ENCODE results near the gene MPO.

The MPO gene

DNA sequence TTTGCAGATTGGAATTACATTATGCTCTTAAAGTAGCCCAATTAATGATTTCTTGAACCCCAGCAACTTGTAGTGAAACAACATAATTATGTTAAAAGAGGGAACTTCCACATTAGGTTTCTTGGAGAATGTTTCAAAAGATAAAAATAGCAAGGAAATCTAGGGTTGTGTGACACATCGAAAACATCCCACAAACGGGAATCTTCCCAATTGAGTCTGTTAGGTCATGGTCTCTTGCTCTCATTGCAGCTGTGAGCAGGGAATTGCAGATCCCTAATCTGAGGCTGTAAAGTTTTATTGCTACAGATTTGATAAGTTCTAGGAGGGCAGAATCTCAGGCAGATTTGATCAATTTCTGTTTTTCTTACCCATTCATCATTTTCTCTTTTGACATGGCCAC is 49.1 kb downstream of the MPO start:
- Histone ChIP-seq H3K4ac (ENCODE audit: low read depth, low read length) (no peak overlapping the region), H4K5ac (ENCODE audit: low read length) (no peak overlapping the region), H3K79me1 (ENCODE audit: low read length) (no peaks in the 10 kb centered on the region), H4K8ac (ENCODE audit: low read depth, low read length) (no peak overlapping the region), H2AK5ac (ENCODE audit: low read length) (no peak overlapping the region), H3K27me3 (ENCODE audit: insufficient read depth, low read length, poor library complexity) (no peaks in the 10 kb centered on the region), H2BK15ac (replicated peaks; ENCODE audit: low read depth) (no peak overlapping the region), H3K27ac (ENCODE audit: low read depth, low read length) (no peak overlapping the region), H3K18ac (ENCODE audit: low read length) (no peak overlapping the region), H2BK120ac (ENCODE audit: low read depth, low read length) (no peak overlapping the region), H3K4me3 (ENCODE audit: low read length) (no peak overlapping the region), H3K56ac (ENCODE audit: low read length) (no peak overlapping the region), H3K9ac (ENCODE audit: low read length) (no peak overlapping the region), H2BK5ac (ENCODE audit: low read length) (no peak overlapping the region), H3K4me1 (ENCODE audit: control insufficient read depth, low read depth, low read length) (no peaks in the 10 kb centered on the region), H3K4me2 (ENCODE audit: low read length) (no peak overlapping the region), H3K36me3 (ENCODE audit: control insufficient read depth, insufficient read depth, low read length) (no peaks in the 10 kb centered on the region), H3K79me2 (ENCODE audit: control insufficient read depth, insufficient read depth, low read length) (no peaks in the 10 kb centered on the region), H3K23ac (ENCODE audit: low read length) (no peak overlapping the region)
- WGBS (ENCODE audit: extremely low coverage, insufficient coverage, low lambda C conversion rate): no CpG with 5 or more reads among the region's 2 CpGs
- no peak for DNase-seq

- no peak overlapping the region for H3K18ac ChIP-seq (ENCODE audit: low read length)
- no CpG with 5 or more reads among the region's 4 CpGs for WGBS (ENCODE audit: extremely low coverage, insufficient coverage, low lambda C conversion rate)
- no peak overlapping the region for H2BK15ac ChIP-seq (replicated peaks; ENCODE audit: low read depth)
- H4K5ac ChIP-seq (ENCODE audit: low read length): no peak overlapping the region
- no peak overlapping the region for H3K4ac ChIP-seq (ENCODE audit: low read depth, low read length)
- no peaks in the 10 kb centered on the region for H3K4me1 ChIP-seq (ENCODE audit: control insufficient read depth, low read depth, low read length)
- no peak overlapping the region for H3K4me3 ChIP-seq (ENCODE audit: low read length)
- no peaks in the 10 kb centered on the region for H3K79me2 ChIP-seq (ENCODE audit: control insufficient read depth, insufficient read depth, low read length)
- H4K8ac ChIP-seq (ENCODE audit: low read depth, low read length): no peak overlapping the region
- DNase-seq: no peak
- H3K23ac ChIP-seq (ENCODE audit: low read length): no peak overlapping the region
- no peaks in the 10 kb centered on the region for H3K36me3 ChIP-seq (ENCODE audit: control insufficient read depth, insufficient read depth, low read length)
- H2BK5ac ChIP-seq (ENCODE audit: low read length): no peak overlapping the region
- H2AK5ac ChIP-seq (ENCODE audit: low read length): no peak overlapping the region
- no peaks in the 10 kb centered on the region for H3K79me1 ChIP-seq (ENCODE audit: low read length)
- H3K27me3 ChIP-seq (ENCODE audit: insufficient read depth, low read length, poor library complexity): no peaks in the 10 kb centered on the region
- no peak overlapping the region for H3K4me2 ChIP-seq (ENCODE audit: low read length)
- no peak overlapping the region for H2BK120ac ChIP-seq (ENCODE audit: low read depth, low read length)
- no peak overlapping the region for H3K9ac ChIP-seq (ENCODE audit: low read length)
- no peak overlapping the region for H3K56ac ChIP-seq (ENCODE audit: low read length)
- H3K27ac ChIP-seq (ENCODE audit: low read depth, low read length): no peak overlapping the region
Observed at GRCh38 chr17:58229881-58230280, 50.9 kb downstream of the MPO start.

DNA sequence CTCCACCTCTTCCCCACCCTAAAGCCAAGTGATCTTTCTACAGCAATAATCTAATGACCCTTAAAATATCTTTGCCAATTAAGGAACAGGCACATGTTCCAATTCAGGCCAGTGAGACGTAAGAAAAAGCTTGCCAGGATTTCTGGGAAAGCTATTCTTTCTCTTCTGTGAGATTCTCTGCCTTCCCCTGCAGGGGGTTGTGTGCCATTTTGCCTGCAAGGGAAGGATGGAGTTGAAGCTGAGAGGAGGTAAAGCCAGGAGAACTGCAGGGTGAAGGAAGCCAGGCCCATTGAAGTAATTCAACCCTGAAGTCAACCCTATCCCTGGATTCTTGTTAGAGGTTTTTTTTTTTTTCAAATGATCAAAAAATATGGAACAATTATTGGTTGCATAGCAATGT is 51.4 kb downstream of the MPO start:
- Histone ChIP-seq H3K4me1 (ENCODE audit: control insufficient read depth, low read depth, low read length) (no peaks in the 10 kb centered on the region), H3K9ac (ENCODE audit: low read length) (no peak overlapping the region), H2AK5ac (ENCODE audit: low read length) (no peak overlapping the region), H3K79me1 (ENCODE audit: low read length) (no peaks in the 10 kb centered on the region), H3K23ac (ENCODE audit: low read length) (no peak overlapping the region), H2BK15ac (replicated peaks; ENCODE audit: low read depth) (no peak overlapping the region), H2BK120ac (ENCODE audit: low read depth, low read length) (no peak overlapping the region), H3K4me2 (ENCODE audit: low read length) (no peak overlapping the region), H3K27me3 (ENCODE audit: insufficient read depth, low read length, poor library complexity) (no peaks in the 10 kb centered on the region), H3K36me3 (ENCODE audit: control insufficient read depth, insufficient read depth, low read length) (no peaks in the 10 kb centered on the region), H3K18ac (ENCODE audit: low read length) (no peak overlapping the region), H3K56ac (ENCODE audit: low read length) (no peak overlapping the region), H4K8ac (ENCODE audit: low read depth, low read length) (no peak overlapping the region), H4K5ac (ENCODE audit: low read length) (no peak overlapping the region), H3K79me2 (ENCODE audit: control insufficient read depth, insufficient read depth, low read length) (no peaks in the 10 kb centered on the region), H3K4ac (ENCODE audit: low read depth, low read length) (no peak overlapping the region), H3K4me3 (ENCODE audit: low read length) (no peak overlapping the region), H3K27ac (ENCODE audit: low read depth, low read length) (no peak overlapping the region), H2BK5ac (ENCODE audit: low read length) (no peak overlapping the region)
- WGBS (ENCODE audit: extremely low coverage, insufficient coverage, low lambda C conversion rate): no CpG with 5 or more reads among the region's 1 CpG
- DNase-seq: no peak

DNA sequence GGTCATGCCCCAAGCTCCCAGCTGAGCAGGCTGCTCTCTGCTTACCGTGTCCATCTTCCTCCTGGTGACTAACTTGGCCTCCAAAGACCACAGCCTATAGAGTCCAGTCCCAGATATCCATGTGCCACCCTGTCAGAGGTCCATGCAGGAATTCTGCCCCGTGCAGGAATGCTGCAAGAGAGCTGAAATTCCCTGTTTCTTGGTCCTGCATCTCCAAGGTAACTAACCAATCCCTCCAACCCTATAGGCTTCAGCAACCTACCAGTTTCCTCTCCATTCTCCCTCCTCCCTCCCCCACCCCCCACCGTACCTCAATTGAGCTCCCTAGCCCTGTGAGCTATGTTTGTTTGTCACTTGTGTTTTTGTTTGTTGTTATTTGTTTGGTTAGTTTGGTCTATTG is 52.1 kb downstream of the MPO start:
- Histone ChIP-seq H4K8ac (ENCODE audit: low read depth, low read length) (no peak overlapping the region), H3K4ac (ENCODE audit: low read depth, low read length) (no peak overlapping the region), H4K5ac (ENCODE audit: low read length) (peak overlapping the region; percentile 72), H3K79me1 (ENCODE audit: low read length) (no peaks in the 10 kb centered on the region), H2BK120ac (ENCODE audit: low read depth, low read length) (no peak overlapping the region), H2AK5ac (ENCODE audit: low read length) (no peak overlapping the region), H2BK15ac (replicated peaks; ENCODE audit: low read depth) (no peak overlapping the region), H3K27me3 (ENCODE audit: insufficient read depth, low read length, poor library complexity) (no peaks in the 10 kb centered on the region), H3K4me2 (ENCODE audit: low read length) (no peak overlapping the region), H2BK5ac (ENCODE audit: low read length) (no peak overlapping the region), H3K23ac (ENCODE audit: low read length) (no peak overlapping the region), H3K4me1 (ENCODE audit: control insufficient read depth, low read depth, low read length) (no peaks in the 10 kb centered on the region), H3K79me2 (ENCODE audit: control insufficient read depth, insufficient read depth, low read length) (no peaks in the 10 kb centered on the region), H3K56ac (ENCODE audit: low read length) (no peak overlapping the region), H3K9ac (ENCODE audit: low read length) (no peak overlapping the region), H3K18ac (ENCODE audit: low read length) (no peak overlapping the region), H3K36me3 (ENCODE audit: control insufficient read depth, insufficient read depth, low read length) (no peaks in the 10 kb centered on the region), H3K4me3 (ENCODE audit: low read length) (no peak overlapping the region), H3K27ac (ENCODE audit: low read depth, low read length) (no peak overlapping the region)
- peak; percentile 47 for DNase-seq
- no CpG with 5 or more reads among the region's 3 CpGs for WGBS (ENCODE audit: extremely low coverage, insufficient coverage, low lambda C conversion rate)

- no peak overlapping the region for H2BK5ac ChIP-seq (ENCODE audit: low read length)
- H3K79me2 ChIP-seq (ENCODE audit: control insufficient read depth, insufficient read depth, low read length): no peaks in the 10 kb centered on the region
- no peak overlapping the region for H2BK15ac ChIP-seq (replicated peaks; ENCODE audit: low read depth)
- no peak overlapping the region for H2AK5ac ChIP-seq (ENCODE audit: low read length)
- H3K4me2 ChIP-seq (ENCODE audit: low read length): no peak overlapping the region
- no peak overlapping the region for H2BK120ac ChIP-seq (ENCODE audit: low read depth, low read length)
- no peak overlapping the region for H3K18ac ChIP-seq (ENCODE audit: low read length)
- H3K9ac ChIP-seq (ENCODE audit: low read length): no peak overlapping the region
- no peaks in the 10 kb centered on the region for H3K79me1 ChIP-seq (ENCODE audit: low read length)
- no peaks in the 10 kb centered on the region for H3K4me1 ChIP-seq (ENCODE audit: control insufficient read depth, low read depth, low read length)
- no peaks in the 10 kb centered on the region for H3K27me3 ChIP-seq (ENCODE audit: insufficient read depth, low read length, poor library complexity)
- WGBS (ENCODE audit: extremely low coverage, insufficient coverage, low lambda C conversion rate): no CpG with 5 or more reads among the region's 3 CpGs
- H3K23ac ChIP-seq (ENCODE audit: low read length): no peak overlapping the region
- no peak overlapping the region for H4K8ac ChIP-seq (ENCODE audit: low read depth, low read length)
- no peak overlapping the region for H3K56ac ChIP-seq (ENCODE audit: low read length)
- H3K4me3 ChIP-seq (ENCODE audit: low read length): no peak overlapping the region
- H3K36me3 ChIP-seq (ENCODE audit: control insufficient read depth, insufficient read depth, low read length): no peaks in the 10 kb centered on the region
- no peak overlapping the region for H3K4ac ChIP-seq (ENCODE audit: low read depth, low read length)
- no peak for DNase-seq
- no peak overlapping the region for H4K5ac ChIP-seq (ENCODE audit: low read length)
- no peak overlapping the region for H3K27ac ChIP-seq (ENCODE audit: low read depth, low read length)
Observed at GRCh38 chr17:58227733-58228132, 53.0 kb downstream of the MPO start.

GRCh38 chr17:58224315-58224714 is 56.4 kb downstream of the MPO start:
- Histone ChIP-seq H3K36me3 (ENCODE audit: control insufficient read depth, insufficient read depth, low read length) (no peaks in the 10 kb centered on the region), H4K5ac (ENCODE audit: low read length) (no peak overlapping the region), H3K18ac (ENCODE audit: low read length) (no peak overlapping the region), H3K4me3 (ENCODE audit: low read length) (no peak overlapping the region), H3K79me1 (ENCODE audit: low read length) (no peaks in the 10 kb centered on the region), H3K9ac (ENCODE audit: low read length) (no peak overlapping the region), H3K27ac (ENCODE audit: low read depth, low read length) (no peak overlapping the region), H2BK15ac (replicated peaks; ENCODE audit: low read depth) (no peak overlapping the region), H3K23ac (ENCODE audit: low read length) (no peak overlapping the region), H4K8ac (ENCODE audit: low read depth, low read length) (no peak overlapping the region), H3K4ac (ENCODE audit: low read depth, low read length) (no peak overlapping the region), H2AK5ac (ENCODE audit: low read length) (no peak overlapping the region), H3K79me2 (ENCODE audit: control insufficient read depth, insufficient read depth, low read length) (no peaks in the 10 kb centered on the region), H3K4me2 (ENCODE audit: low read length) (no peak overlapping the region), H3K56ac (ENCODE audit: low read length) (no peak overlapping the region), H2BK5ac (ENCODE audit: low read length) (no peak overlapping the region), H3K27me3 (ENCODE audit: insufficient read depth, low read length, poor library complexity) (no peaks in the 10 kb centered on the region), H3K4me1 (ENCODE audit: control insufficient read depth, low read depth, low read length) (peaks cover 2% of the 10 kb centered on the region), H2BK120ac (ENCODE audit: low read depth, low read length) (no peak overlapping the region)
- WGBS (ENCODE audit: extremely low coverage, insufficient coverage, low lambda C conversion rate): no CpG with 5 or more reads among the region's 1 CpG
- peak; percentile 76 for DNase-seq
